Measurements from ENCODE around the gene RPP40.

The RPP40 gene

GRCh38 chr6:4957521-4958231 lies 46.2 kb downstream of the RPP40 start:
- Histone ChIP-seq H3K4me3 (ENCODE audit: extremely low read depth, insufficient read depth, low read length, poor library complexity, severe bottlenecking) (no peak overlapping the region), H3K36me3 (ENCODE audit: control insufficient read depth, insufficient read depth, low read length) (peaks cover 37% of the 10 kb centered on the region), H3K4me1 (ENCODE audit: control insufficient read depth, insufficient read depth, low read length, poor library complexity, severe bottlenecking) (no peaks in the 10 kb centered on the region), H3K27ac (ENCODE audit: low read depth, low read length, severe bottlenecking) (no peak overlapping the region), H3K9me3 (ENCODE audit: control insufficient read depth, low read length) (no peaks in the 10 kb centered on the region)
- 85 to 90% methylated on average over 9 of the region's 9 CpGs for WGBS, 2 experiments (ENCODE audit: insufficient coverage in 2 of 2)

- Histone ChIP-seq H3K4me1 (ENCODE audit: control insufficient read depth, insufficient read depth, low read length, poor library complexity, severe bottlenecking) (no peaks in the 10 kb centered on the region), H3K27ac (ENCODE audit: low read depth, low read length, severe bottlenecking) (no peak overlapping the region), H3K9me3 (ENCODE audit: control insufficient read depth, low read length) (no peaks in the 10 kb centered on the region), H3K4me3 (ENCODE audit: extremely low read depth, insufficient read depth, low read length, poor library complexity, severe bottlenecking) (no peak overlapping the region), H3K36me3 (ENCODE audit: control insufficient read depth, insufficient read depth, low read length) (peaks cover 46% of the 10 kb centered on the region)
- 94 to 100% methylated on average over 2 of the region's 5 CpGs for WGBS, 2 experiments (ENCODE audit: insufficient coverage in 2 of 2)
Observed at GRCh38 chr6:4956625-4957024, 47.2 kb downstream of the RPP40 start.

- H3K4me1 ChIP-seq (ENCODE audit: control insufficient read depth, insufficient read depth, low read length, poor library complexity, severe bottlenecking), result peaks cover 3% of the 10 kb centered on the region
- WGBS, 2 experiments (ENCODE audit: insufficient coverage in 2 of 2), result 97 to 98% methylated on average over 11 of the region's 12 CpGs
- H3K36me3 ChIP-seq (ENCODE audit: control insufficient read depth, insufficient read depth, low read length), result peaks cover 73% of the 10 kb centered on the region
- H3K9me3 ChIP-seq (ENCODE audit: control insufficient read depth, low read length), result no peaks in the 10 kb centered on the region
- no peak overlapping the region for H3K27ac ChIP-seq (ENCODE audit: low read depth, low read length, severe bottlenecking)
- H3K4me3 ChIP-seq (ENCODE audit: extremely low read depth, insufficient read depth, low read length, poor library complexity, severe bottlenecking), result no peak overlapping the region
Observed at GRCh38 chr6:4953440-4953839, 50.4 kb downstream of the RPP40 start.

GRCh38 chr6:4950836-4951533 lies 52.9 kb downstream of the RPP40 start:
- Histone ChIP-seq H3K27ac (ENCODE audit: low read depth, low read length, severe bottlenecking) (no peak overlapping the region), H3K36me3 (ENCODE audit: control insufficient read depth, insufficient read depth, low read length) (peaks cover 79% of the 10 kb centered on the region), H3K9me3 (ENCODE audit: control insufficient read depth, low read length) (no peaks in the 10 kb centered on the region), H3K4me3 (ENCODE audit: extremely low read depth, insufficient read depth, low read length, poor library complexity, severe bottlenecking) (no peak overlapping the region), H3K4me1 (ENCODE audit: control insufficient read depth, insufficient read depth, low read length, poor library complexity, severe bottlenecking) (peaks cover 3% of the 10 kb centered on the region)
- WGBS, 2 experiments (ENCODE audit: insufficient coverage in 2 of 2), result 85 to 87% methylated on average over 9 to 14 of the region's 14 CpGs

- H3K9me3 ChIP-seq (ENCODE audit: control insufficient read depth, low read length), result no peaks in the 10 kb centered on the region
- no peak overlapping the region for H3K4me3 ChIP-seq (ENCODE audit: extremely low read depth, insufficient read depth, low read length, poor library complexity, severe bottlenecking)
- peaks cover 3% of the 10 kb centered on the region for H3K4me1 ChIP-seq (ENCODE audit: control insufficient read depth, insufficient read depth, low read length, poor library complexity, severe bottlenecking)
- 93 to 94% methylated on average over 11 of the region's 11 CpGs for WGBS, 2 experiments (ENCODE audit: insufficient coverage in 2 of 2)
- H3K36me3 ChIP-seq (ENCODE audit: control insufficient read depth, insufficient read depth, low read length), result peaks cover 80% of the 10 kb centered on the region
- H3K27ac ChIP-seq (ENCODE audit: low read depth, low read length, severe bottlenecking), result no peak overlapping the region
Observed at GRCh38 chr6:4950076-4950475, 53.8 kb downstream of the RPP40 start.

GRCh38 chr6:4948781-4949450 lies 54.9 kb downstream of the RPP40 start:
- no peak overlapping the region for H3K27ac ChIP-seq (ENCODE audit: low read depth, low read length, severe bottlenecking)
- H3K9me3 ChIP-seq (ENCODE audit: control insufficient read depth, low read length), result no peaks in the 10 kb centered on the region
- H3K4me3 ChIP-seq (ENCODE audit: extremely low read depth, insufficient read depth, low read length, poor library complexity, severe bottlenecking), result no peak overlapping the region
- WGBS, 2 experiments (ENCODE audit: insufficient coverage in 2 of 2), result 86 to 88% methylated on average over 13 to 14 of the region's 15 CpGs
- peaks cover 3% of the 10 kb centered on the region for H3K4me1 ChIP-seq (ENCODE audit: control insufficient read depth, insufficient read depth, low read length, poor library complexity, severe bottlenecking)
- peaks cover 85% of the 10 kb centered on the region for H3K36me3 ChIP-seq (ENCODE audit: control insufficient read depth, insufficient read depth, low read length)

GRCh38 chr6:4947716-4948115 lies 56.1 kb downstream of the RPP40 start:
- H3K27ac ChIP-seq (ENCODE audit: low read depth, low read length, severe bottlenecking), result no peak overlapping the region

GRCh38 chr6:4946521-4946920 lies 57.3 kb downstream of the RPP40 start:
- Histone ChIP-seq H3K9me3 (ENCODE audit: control insufficient read depth, low read length) (no peaks in the 10 kb centered on the region), H3K4me1 (ENCODE audit: control insufficient read depth, insufficient read depth, low read length, poor library complexity, severe bottlenecking) (peaks cover 23% of the 10 kb centered on the region), H3K4me3 (ENCODE audit: extremely low read depth, insufficient read depth, low read length, poor library complexity, severe bottlenecking) (no peak overlapping the region), H3K27ac (ENCODE audit: low read depth, low read length, severe bottlenecking) (no peak overlapping the region), H3K36me3 (ENCODE audit: control insufficient read depth, insufficient read depth, low read length) (peaks cover 65% of the 10 kb centered on the region)
- 94 to 98% methylated on average over 11 of the region's 11 CpGs for WGBS, 2 experiments (ENCODE audit: insufficient coverage in 2 of 2)

More at GRCh38 chr6:4947716-4948115, 56.1 kb downstream of the RPP40 start:
- Histone ChIP-seq H3K4me1 (ENCODE audit: control insufficient read depth, insufficient read depth, low read length, poor library complexity, severe bottlenecking) (peaks cover 11% of the 10 kb centered on the region), H3K9me3 (ENCODE audit: control insufficient read depth, low read length) (no peaks in the 10 kb centered on the region), H3K4me3 (ENCODE audit: extremely low read depth, insufficient read depth, low read length, poor library complexity, severe bottlenecking) (no peak overlapping the region), H3K36me3 (ENCODE audit: control insufficient read depth, insufficient read depth, low read length) (peaks cover 76% of the 10 kb centered on the region)
- 95 to 97% methylated on average over 13 of the region's 13 CpGs for WGBS, 2 experiments (ENCODE audit: insufficient coverage in 2 of 2)

All from mesodermal cell (in vitro differentiated cells).